GM19043 (cell line): Measurements from ENCODE around the gene CLIC2.

Experiments
- ATAC-seq: cut with Tn5 transposase; IDR thresholded peaks from one replicate; pipeline ENCODE4 v1.9.1; 2021; ENCODE audit warnings: low read depth; ENCODE audit not compliant: unreplicated experiment

Gene CLIC2

DNA sequence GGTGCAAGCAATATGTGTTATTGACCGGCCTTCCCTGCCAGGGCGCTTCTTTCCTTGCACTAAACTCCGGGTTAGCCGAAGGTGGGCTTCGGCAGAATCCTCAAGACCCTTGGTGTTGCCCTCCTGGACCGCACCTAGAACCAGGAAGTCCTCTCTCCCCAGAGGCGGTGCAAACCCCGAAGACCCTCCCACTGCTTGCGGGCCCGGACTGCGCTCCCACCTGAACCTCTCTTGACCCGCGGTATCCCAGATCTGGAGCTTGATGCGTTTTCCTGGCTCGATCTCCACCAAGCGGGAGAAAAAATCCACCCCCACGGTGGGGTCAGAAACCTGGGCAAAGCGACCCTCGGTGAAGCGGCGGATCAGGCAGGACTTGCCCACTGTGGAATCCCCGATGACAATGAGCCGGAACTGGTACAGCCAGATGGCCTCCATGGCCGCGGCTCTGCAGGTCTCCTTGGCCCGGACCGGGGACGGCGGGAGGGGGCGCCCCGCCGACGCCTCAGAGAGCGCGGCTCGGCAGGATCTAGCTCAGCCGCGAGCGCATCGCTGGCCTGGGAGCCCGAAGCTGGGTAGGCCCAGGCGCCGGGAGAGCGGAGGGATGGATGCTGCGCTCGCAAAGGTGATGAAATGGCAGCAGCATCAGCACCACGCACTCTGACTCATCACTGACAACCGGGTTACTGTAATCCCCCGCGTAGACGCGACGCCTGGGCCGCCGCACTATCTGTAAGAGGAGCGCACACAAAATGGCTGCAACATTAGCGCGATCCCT is 70.4 kb downstream of the CLIC2 start, which contains the start of gene RAB39B:
Gene RAB39B, minus strand, starts transcription at position 638 of the 775 bp plus-strand sequence. Its CDS starts 203 bp downstream, at position 435.
- peak; percentile 88 for ATAC-seq

DNA sequence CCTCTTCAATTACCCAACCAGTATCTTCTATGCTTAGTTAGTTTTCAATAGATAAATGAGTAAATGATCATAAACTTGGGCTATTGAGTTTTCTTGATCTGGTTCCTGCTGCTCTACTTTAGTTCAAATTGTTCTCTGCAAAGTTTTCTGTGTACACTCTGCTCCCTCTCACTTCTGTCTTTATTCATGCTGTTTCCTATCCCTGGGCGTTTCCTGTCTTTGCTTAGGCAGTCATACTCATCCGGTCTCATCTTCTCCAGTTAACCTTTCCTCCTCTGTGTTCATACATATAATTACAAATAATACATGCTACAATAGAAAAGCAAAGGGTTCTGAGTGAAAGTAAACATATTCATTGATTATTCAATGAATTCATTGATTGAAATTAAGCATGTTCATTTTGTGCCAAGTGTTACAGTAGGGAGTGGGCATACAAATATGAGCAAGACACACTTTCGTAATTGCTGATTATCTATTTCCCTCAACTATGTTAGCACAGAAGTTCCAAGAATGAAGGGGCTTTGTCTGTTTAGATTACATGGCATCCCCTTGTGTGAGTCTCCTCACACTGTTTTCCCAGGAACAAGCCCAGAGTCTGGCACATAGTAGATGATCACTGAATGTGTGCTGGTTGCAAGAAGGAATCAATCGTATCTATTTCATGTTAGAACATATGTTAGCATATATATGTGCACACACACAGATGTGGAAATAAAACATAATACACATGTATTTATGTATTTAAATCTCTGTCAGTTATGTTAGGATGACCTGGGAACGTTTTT is 71.3 kb downstream of the CLIC2 start:
- no peak for ATAC-seq

DNA sequence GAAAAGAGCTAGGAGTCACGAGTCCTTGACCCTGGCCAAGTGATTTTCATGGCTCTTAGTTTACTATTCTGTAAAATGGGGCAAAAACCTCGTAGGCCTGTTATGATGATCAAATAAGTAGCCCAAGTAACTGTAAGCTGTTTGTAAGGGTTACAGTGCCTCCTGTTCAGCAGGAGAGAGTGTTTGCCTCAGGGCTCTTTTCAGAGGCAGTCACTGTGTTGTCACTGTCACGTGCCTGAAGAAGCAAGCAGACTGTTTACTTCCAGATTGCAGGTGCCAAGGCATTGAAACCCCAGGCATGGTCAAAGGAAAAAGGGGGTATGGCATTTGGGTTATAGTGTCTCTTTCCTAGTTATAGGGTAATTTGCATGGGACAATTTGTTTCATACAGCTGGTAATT is 74.7 kb downstream of the CLIC2 start:
- no peak for ATAC-seq

DNA sequence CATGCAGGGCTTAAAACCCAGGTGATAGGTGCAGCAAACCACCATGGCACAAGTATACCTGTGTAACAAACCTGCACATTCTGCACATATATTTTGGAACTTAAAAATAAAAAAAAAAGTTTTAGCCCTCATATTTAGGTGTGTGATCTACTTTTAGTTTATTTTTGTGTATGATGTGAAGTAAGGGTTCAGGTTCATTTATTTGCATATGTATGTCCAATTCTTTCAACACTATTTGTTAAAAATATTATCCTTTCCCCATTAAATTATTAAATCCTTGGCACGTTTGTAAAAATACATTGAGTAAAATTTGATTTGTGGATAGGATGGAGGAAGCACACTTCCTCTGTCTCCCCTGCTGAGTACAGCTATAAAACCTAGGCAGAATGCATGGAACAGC is 83.0 kb downstream of the CLIC2 start:
- ATAC-seq = no peak

DNA sequence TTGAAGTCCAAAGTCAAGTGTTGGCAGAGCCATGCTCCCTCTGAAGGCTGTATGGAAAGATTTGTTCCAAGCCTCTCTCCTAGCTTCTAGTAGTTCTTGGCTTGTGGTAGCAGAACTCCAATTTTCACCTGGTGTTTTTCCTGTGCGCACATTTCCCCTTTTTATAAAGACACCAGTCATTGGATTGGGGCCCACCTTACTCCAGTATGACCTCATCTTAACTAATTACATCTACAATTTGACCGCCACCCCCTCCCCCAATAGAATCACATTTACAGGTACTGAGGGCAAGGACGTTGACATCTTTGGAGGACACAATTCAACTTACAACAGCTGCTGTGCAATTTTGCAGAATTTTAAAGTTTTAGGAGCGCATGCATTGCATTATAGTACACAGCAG is 86.9 kb downstream of the CLIC2 start:
- no peak for ATAC-seq

DNA sequence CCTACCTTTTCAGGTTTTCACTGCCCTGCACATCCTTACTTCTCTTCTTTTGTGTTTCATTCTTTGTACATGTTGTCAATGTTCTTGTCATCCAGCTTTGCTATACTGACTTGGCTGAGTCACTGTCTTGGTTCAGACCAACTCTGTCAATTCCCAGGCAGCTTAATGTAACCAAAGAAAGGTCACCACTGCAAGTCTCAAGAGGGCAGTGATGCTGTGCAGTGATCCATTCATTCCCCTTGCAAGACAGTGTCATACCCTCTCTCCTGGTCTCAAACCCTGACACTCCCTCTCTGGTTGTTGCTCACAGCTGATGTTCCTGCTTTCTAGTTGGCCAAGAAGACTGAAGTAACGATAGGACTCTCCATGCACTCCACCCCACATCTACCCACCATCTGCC is 87.7 kb downstream of the CLIC2 start:
- no peak for ATAC-seq

DNA sequence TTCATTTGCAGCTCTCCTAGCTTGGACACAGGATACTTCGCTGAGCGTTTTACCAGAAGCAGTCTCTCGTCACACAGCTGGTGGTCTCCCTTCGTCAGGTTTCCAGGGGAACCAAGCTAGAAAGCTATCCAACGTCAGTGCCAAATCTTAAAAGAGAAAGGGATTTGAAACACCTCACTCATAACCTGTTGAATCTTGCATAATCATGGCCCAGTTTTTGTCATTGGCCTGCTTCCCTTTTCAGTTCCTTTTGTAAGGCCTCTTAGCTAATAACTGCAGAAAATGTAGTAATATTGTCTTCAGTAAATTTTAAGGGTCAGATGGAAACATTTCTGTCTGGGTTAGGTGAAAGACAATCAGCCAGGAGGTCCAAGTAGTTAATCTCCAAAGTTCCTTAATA is 92.1 kb downstream of the CLIC2 start:
- no peak for ATAC-seq

DNA sequence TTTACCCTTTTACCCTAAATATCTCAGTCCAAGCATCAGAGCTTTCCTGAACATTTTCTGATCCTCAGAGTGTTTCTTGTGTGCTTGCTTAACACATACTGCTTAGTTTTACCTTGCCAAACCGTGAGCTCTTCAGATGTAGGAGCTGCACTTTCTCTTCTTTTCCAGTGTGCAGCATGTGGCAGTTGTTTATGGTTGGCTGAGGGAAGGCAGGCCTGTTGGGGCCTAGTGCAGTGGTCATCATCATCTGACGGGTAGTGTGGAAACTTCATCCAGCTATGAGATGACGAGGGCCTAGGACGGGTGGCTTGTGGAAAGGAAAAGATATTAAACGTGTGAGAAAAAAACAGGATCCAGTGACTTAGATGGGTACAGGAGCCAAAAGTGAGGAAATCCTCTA is 96.7 kb downstream of the CLIC2 start:
- ATAC-seq = no peak

DNA sequence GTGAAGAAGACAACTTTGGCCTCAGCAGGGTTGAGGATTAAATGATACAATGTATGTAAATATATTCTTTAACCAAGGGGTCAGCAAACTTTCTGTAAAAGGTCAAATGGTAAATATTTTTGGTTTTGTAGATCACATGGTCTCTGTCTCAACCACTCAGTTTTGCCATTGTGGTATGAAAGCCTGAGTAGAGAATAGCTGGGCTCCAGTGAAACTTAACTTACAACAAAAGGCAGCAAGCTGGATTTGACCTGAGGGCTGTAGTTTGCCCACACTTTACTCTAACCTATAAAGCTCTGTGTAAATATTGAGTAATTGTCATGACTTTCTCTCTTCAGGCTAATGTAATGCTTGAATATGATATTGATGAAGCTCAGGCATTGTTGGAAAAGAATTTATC is 98.5 kb downstream of the CLIC2 start:
- ATAC-seq = no peak

DNA sequence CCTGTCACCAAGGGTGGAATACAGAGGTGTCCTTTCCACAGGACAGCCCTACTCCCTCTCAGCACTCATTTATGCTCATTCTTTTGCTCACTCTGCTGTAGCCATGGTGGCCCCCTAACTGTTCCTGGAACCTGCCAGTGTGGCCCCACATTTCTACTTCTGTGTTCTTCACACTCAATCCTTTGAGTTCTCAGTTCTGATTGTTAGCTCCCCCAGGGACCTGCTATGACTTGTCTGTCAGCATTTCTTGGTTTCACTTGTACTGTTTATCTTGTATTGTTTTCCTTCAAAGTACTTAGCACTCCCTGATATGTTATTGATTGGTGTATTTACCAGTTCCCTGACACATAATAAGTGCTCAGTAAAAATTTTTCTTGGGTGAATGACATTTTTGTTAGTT is 103.3 kb downstream of the CLIC2 start:
- peak; percentile 91 for ATAC-seq
